T-helper 1 cell treated with Interleukin-12 subunit alpha and Interleukin-12 subunit beta and Interleukin-4 antibody, amounts not matched to agents 30 μg/mL and 1 μg/mL, for 36 hours (primary cell): ENCODE data around the gene BNIP2.
"Not testable (repeated sequence)": the region's sequence is repeated elsewhere in the genome, so short reads cannot be mapped to it uniquely, and the experiment has no call there.

Source experiments
- H3K27ac Mint-ChIP-seq: one replicate; pipeline ENCODE4 v1.8.0; 2021; ENCODE audit warnings: mild to moderate bottlenecking, mixed read lengths
- H3K27me3 Mint-ChIP-seq: one replicate; pipeline ENCODE4 v1.8.0; 2021; ENCODE audit warnings: low read depth, mixed read lengths
- H3K36me3 Mint-ChIP-seq: one replicate; pipeline ENCODE4 v1.8.0; 2021; ENCODE audit warnings: low read depth, mixed read lengths
- H3K4me1 Mint-ChIP-seq: one replicate; pipeline ENCODE4 v1.8.0; 2021; ENCODE audit warnings: low read depth, mixed read lengths
- H3K4me3 Mint-ChIP-seq: one replicate; pipeline ENCODE4 v1.8.0; 2021; ENCODE audit warnings: mild to moderate bottlenecking, moderate library complexity, mixed read lengths
- H3K9me3 Mint-ChIP-seq: one replicate; pipeline ENCODE4 v1.8.0; 2021; ENCODE audit warnings: mixed read lengths

BNIP2 gene

GRCh38 chr15:59699810-59700431 is 10.8 kb upstream of the BNIP2 start:
- no peaks in the 10 kb centered on the region for H3K9me3 Mint-ChIP-seq
- peaks cover 44% of the 10 kb centered on the region for H3K27me3 Mint-ChIP-seq
- no peaks in the 10 kb centered on the region for H3K36me3 Mint-ChIP-seq
- no peak overlapping the region for H3K27ac Mint-ChIP-seq
- H3K4me3 Mint-ChIP-seq = no peak overlapping the region
- H3K4me1 Mint-ChIP-seq = no peaks in the 10 kb centered on the region

- not testable (repeated sequence) for H3K36me3 Mint-ChIP-seq, H3K9me3 Mint-ChIP-seq, H3K27ac Mint-ChIP-seq, H3K4me1 Mint-ChIP-seq, H3K4me3 Mint-ChIP-seq
- peaks cover 38% of the 10 kb centered on the region for H3K27me3 Mint-ChIP-seq
Measured at GRCh38 chr15:59698065-59698464, 8.9 kb upstream of the BNIP2 start.

DNA sequence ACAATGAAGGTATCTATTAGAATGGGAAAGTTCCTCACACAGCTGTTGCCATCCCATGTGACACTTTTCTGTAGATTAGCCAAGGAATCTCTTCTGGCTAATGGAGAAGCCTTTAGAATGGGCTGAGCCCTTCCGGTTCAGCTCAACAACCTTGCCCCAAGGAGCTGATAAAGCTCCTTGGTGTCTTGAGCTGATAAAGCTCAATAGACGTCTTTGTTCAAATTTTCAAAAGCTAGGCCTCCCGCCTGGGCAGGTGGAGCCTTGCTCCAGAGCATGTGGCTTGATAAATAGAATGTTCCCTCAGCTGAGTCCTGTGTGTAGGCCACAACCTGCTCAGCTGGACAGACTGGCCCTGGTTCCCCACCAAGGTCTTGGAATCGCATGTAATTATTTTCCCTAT is 7.2 kb upstream of the BNIP2 start:
- no peaks in the 10 kb centered on the region for H3K9me3 Mint-ChIP-seq
- peaks cover 23% of the 10 kb centered on the region for H3K27me3 Mint-ChIP-seq
- H3K4me3 Mint-ChIP-seq = no peak overlapping the region
- H3K36me3 Mint-ChIP-seq = no peaks in the 10 kb centered on the region
- H3K4me1 Mint-ChIP-seq = no peaks in the 10 kb centered on the region
- H3K27ac Mint-ChIP-seq = no peak overlapping the region

DNA sequence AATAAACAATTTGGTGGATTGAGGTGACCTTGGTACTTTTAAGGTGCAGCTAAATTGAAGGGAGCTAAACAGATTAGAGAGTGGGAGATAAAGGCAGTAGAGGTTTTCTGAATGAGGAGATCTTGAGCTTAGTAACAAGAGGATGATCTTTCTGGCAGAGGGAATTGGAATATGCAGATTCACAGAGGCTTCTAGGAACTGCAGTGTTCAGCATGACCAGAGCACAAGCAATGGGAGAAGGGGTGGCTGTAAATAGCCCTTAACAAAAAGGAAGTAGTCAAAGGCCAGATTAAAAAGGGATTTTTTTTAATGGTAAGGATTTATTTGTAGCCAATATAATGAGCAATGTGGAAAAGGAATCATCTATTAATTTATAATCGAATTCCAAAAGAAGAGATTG is 5.7 kb upstream of the BNIP2 start:
- Mint-ChIP-seq H3K9me3 (no peaks in the 10 kb centered on the region), H3K27ac (no peak overlapping the region), H3K27me3 (peaks cover 17% of the 10 kb centered on the region), H3K4me3 (no peak overlapping the region), H3K4me1 (peaks cover 8% of the 10 kb centered on the region), H3K36me3 (no peaks in the 10 kb centered on the region)

DNA sequence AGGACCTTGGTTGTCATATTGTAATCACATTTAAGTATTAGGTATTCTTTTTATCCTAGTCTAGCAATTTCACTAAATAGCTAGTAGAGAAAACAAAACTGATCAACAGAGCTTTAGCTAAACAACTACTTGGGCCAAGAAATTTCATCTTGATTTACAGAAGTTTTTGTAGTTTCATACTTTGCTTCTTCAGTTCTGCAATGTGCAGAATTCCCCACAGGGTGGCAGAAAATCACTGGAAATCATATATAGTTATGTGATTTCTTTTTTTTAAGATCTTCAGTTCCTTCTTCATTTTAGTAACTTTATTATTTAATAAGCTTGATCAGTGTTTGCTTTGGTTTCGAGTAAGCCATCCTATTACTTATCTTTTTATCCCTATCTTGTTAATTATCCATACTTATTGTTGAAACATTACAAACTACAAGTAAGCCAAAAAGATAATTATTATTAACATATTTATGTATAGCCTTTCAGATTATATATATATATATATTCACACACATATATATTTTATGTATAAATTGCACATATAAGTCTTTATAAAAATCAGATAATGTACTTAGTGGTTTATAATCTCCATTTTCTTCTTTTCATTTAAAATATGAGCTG is 2.2 kb upstream of the BNIP2 start:
- Mint-ChIP-seq H3K27ac (peak overlapping the region; percentile 74), H3K36me3 (peaks cover 9% of the 10 kb centered on the region), H3K4me3 (peak overlapping the region; percentile 54), H3K9me3 (no peaks in the 10 kb centered on the region), H3K4me1 (peaks cover 21% of the 10 kb centered on the region), H3K27me3 (peaks cover 11% of the 10 kb centered on the region)

- Mint-ChIP-seq H3K4me3 (peak overlapping the region; percentile 91), H3K36me3 (peaks cover 18% of the 10 kb centered on the region), H3K4me1 (peaks cover 31% of the 10 kb centered on the region), H3K27ac (peak overlapping the region; percentile 98), H3K27me3 (peaks cover 3% of the 10 kb centered on the region), H3K9me3 (no peaks in the 10 kb centered on the region)
Measured at GRCh38 chr15:59689626-59690236, 611 bp upstream of the BNIP2 start.

DNA sequence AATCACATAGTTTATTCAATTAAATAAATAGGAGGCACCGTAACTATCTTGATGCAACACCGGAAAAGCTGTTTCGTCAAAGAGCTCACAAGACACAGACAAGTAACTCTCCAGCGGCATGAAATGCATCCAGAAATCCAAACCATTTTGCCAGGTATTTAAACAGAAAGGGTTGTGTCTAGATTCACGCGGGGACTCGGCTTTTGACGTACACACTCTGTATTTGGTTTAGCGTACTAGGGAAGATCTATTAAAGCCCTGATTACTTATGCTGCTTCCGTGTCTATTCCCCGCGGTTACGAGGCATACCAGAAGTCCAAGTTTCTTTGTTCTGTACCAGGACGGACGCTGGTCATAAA is 718 bp downstream of the BNIP2 start:
- Mint-ChIP-seq H3K4me1 (peaks cover 40% of the 10 kb centered on the region), H3K4me3 (peak overlapping the region; percentile 91), H3K27ac (peak overlapping the region; percentile 98), H3K27me3 (no peaks in the 10 kb centered on the region), H3K9me3 (no peaks in the 10 kb centered on the region), H3K36me3 (peaks cover 20% of the 10 kb centered on the region)

GRCh38 chr15:59687836-59688235 is 1.3 kb downstream of the BNIP2 start:
- Mint-ChIP-seq H3K4me3 (peak overlapping the region; percentile 91), H3K36me3 (peaks cover 24% of the 10 kb centered on the region), H3K27ac (peak overlapping the region; percentile 98), H3K4me1 (peaks cover 45% of the 10 kb centered on the region), H3K27me3 (no peaks in the 10 kb centered on the region), H3K9me3 (no peaks in the 10 kb centered on the region)

GRCh38 chr15:59686389-59686788 is 2.7 kb downstream of the BNIP2 start:
- Mint-ChIP-seq H3K4me1 (peaks cover 45% of the 10 kb centered on the region), H3K9me3 (no peaks in the 10 kb centered on the region), H3K4me3 (peak overlapping the region; percentile 59), H3K27me3 (no peaks in the 10 kb centered on the region), H3K36me3 (peaks cover 31% of the 10 kb centered on the region), H3K27ac (peak overlapping the region; percentile 62)

- Mint-ChIP-seq H3K4me1 (peaks cover 41% of the 10 kb centered on the region), H3K4me3 (peak overlapping the region; percentile 59), H3K9me3 (no peaks in the 10 kb centered on the region), H3K27me3 (no peaks in the 10 kb centered on the region), H3K36me3 (peaks cover 31% of the 10 kb centered on the region), H3K27ac (peak overlapping the region; percentile 62)
Measured at GRCh38 chr15:59685737-59686297, 3.3 kb downstream of the BNIP2 start.

DNA sequence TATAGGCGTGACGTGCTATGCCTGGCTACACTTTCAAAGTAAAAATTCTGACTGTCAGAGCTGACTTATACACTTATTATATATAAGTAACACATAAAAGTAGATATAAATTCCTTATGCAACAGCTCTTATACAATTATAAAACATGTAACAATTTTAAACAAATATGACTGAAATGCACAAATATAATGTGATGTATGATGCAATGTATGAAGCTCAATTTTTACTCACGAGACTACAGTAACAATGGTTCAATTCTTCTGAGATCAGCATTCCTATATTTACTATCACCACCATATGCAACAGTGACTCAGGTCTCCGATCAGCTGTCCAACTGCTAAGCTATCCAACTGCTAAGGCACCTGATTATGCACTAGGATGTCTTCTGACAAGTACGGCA is 8.2 kb downstream of the BNIP2 start:
- Mint-ChIP-seq H3K4me3 (no peak overlapping the region), H3K27ac (no peak overlapping the region), H3K4me1 (peaks cover 29% of the 10 kb centered on the region), H3K27me3 (no peaks in the 10 kb centered on the region), H3K9me3 (no peaks in the 10 kb centered on the region), H3K36me3 (peaks cover 50% of the 10 kb centered on the region)

- Mint-ChIP-seq H3K36me3 (peaks cover 51% of the 10 kb centered on the region), H3K9me3 (no peaks in the 10 kb centered on the region), H3K27me3 (no peaks in the 10 kb centered on the region), H3K4me3 (no peak overlapping the region), H3K27ac (no peak overlapping the region), H3K4me1 (peaks cover 24% of the 10 kb centered on the region)
Measured at GRCh38 chr15:59680346-59680745, 8.8 kb downstream of the BNIP2 start.

- peaks cover 16% of the 10 kb centered on the region for H3K4me1 Mint-ChIP-seq
- no peaks in the 10 kb centered on the region for H3K9me3 Mint-ChIP-seq
- peak overlapping the region; percentile 36 for H3K4me3 Mint-ChIP-seq
- H3K36me3 Mint-ChIP-seq = peaks cover 55% of the 10 kb centered on the region
- H3K27ac Mint-ChIP-seq = peak overlapping the region; percentile 80
- no peaks in the 10 kb centered on the region for H3K27me3 Mint-ChIP-seq
Measured at GRCh38 chr15:59678620-59679019, 10.5 kb downstream of the BNIP2 start.

DNA sequence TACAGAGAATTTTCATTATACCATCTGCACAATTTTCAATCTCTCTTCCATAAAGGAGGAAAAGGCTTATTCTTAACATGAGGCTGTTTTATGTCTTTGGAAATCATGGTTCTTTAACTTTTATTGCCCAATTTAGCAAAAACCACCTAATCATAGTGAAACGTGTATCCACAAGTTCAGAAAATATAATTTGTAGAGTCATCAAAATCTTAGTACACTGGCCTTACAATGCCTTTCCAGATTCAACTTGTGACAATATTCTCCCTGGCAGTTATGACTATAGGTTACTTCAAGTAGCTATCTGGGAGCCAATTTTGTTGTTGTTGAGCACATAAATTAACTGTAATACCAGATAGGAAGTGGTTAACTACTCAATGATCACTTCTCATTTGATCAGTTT is 10.9 kb downstream of the BNIP2 start:
- H3K27ac Mint-ChIP-seq = no peak overlapping the region

GRCh38 chr15:59676565-59676964 is 12.6 kb downstream of the BNIP2 start:
- Mint-ChIP-seq H3K4me3 (no peak overlapping the region), H3K4me1 (peaks cover 11% of the 10 kb centered on the region)

More for the DNA sequence above, 10.9 kb downstream of the BNIP2 start:
- Mint-ChIP-seq H3K9me3 (no peaks in the 10 kb centered on the region), H3K4me3 (no peak overlapping the region), H3K36me3 (peaks cover 54% of the 10 kb centered on the region), H3K27me3 (no peaks in the 10 kb centered on the region), H3K4me1 (peaks cover 12% of the 10 kb centered on the region)

More at GRCh38 chr15:59676565-59676964, 12.6 kb downstream of the BNIP2 start:
- H3K27ac Mint-ChIP-seq = no peak overlapping the region
- no peaks in the 10 kb centered on the region for H3K27me3 Mint-ChIP-seq
- H3K36me3 Mint-ChIP-seq = peaks cover 53% of the 10 kb centered on the region
- no peaks in the 10 kb centered on the region for H3K9me3 Mint-ChIP-seq
